Naive thymus-derived CD8-positive, alpha-beta T cell (primary cell): ENCODE data around the gene HPSE. TPM values are rescaled to one million over a fixed set of nuclear protein-coding genes. Genes with fewer than 3 reads are reported as not detected.

Experiments used
- ATAC-seq, 2 donors: fragments of 150-1000 bp; cut with Tn5 transposase in 1 of 2; sonication (Bioruptor Pico), chemical (Tn5 transposase) in 1 of 2; 1 replicate in 1 of 2; 2 replicates in 1 of 2; pipeline ENCODE4 v1.10.0; 2021; ENCODE audit warnings: mild to moderate bottlenecking in 2 of 2, moderate library complexity in 2 of 2
- POLR2A ChIA-PET: fragments of 350-600 bp; sonication (Branson Sonifier 250); formaldehyde crosslinking; loops from one replicate; lab custom pipeline; 2021; ENCODE audit warnings: antibody characterized with exemption; lab: Charles Lee
- DNase-seq, 10 donors: peaks; one replicate each; pipeline versions ENCODE4 v3.0.0 to v3.0.0-alpha.2; 2020 to 2022
- H3K27ac Mint-ChIP-seq, 10 donors: one replicate each; pipeline ENCODE4 v1.8.0; 2020 to 2022; ENCODE audit warnings: mild to moderate bottlenecking in 10 of 10, mixed read lengths in 10 of 10, moderate library complexity in 4 of 10, inconsistent platforms in 1 of 10
- H3K27me3 Mint-ChIP-seq, 5 donors: one replicate each; pipeline ENCODE4 v1.8.0; 2021 to 2022; ENCODE audit warnings: mixed read lengths in 5 of 5
- H3K36me3 Mint-ChIP-seq, 3 donors: one replicate each; pipeline ENCODE4 v1.8.0; 2020 to 2022; ENCODE audit warnings: mixed read lengths in 3 of 3, mild to moderate bottlenecking in 2 of 3, inconsistent platforms in 1 of 3
- H3K4me1 Mint-ChIP-seq, 4 donors: one replicate each; pipeline ENCODE4 v1.8.0; 2021 to 2022; ENCODE audit warnings: mixed read lengths in 4 of 4
- H3K4me3 Mint-ChIP-seq, 10 donors: one replicate each; pipeline ENCODE4 v1.8.0; 2020 to 2022; ENCODE audit warnings: mild to moderate bottlenecking in 10 of 10, mixed read lengths in 10 of 10, moderate library complexity in 6 of 10, inconsistent platforms in 1 of 10
- H3K9me3 Mint-ChIP-seq, 9 donors: one replicate each; pipeline ENCODE4 v1.8.0; 2020 to 2022; ENCODE audit warnings: mixed read lengths in 9 of 9, mild to moderate bottlenecking in 3 of 9, inconsistent platforms in 1 of 9, moderate library complexity in 1 of 9
- polyA plus RNA-seq, 3 donors: library from polyadenylated mRNA; unstranded; fragments of 300-500 nt; fragmentation: Illumina TruSeq; gene quantifications; one replicate each; pipeline ENCODE4 v1.2.3, GENCODE V29; 2021
- total RNA-seq, 8 experiments: library from RNA in 2 of 8; stranded (reverse) in 2 of 8; gene quantifications; one replicate each; pipeline ENCODE4 v1.2.3 and lab custom pipeline; 2021 to 2026

HPSE gene
- 1 to 10 TPM; 5.0 to 5.3 TPM for total RNA-seq
- 1 to 10 TPM; 2.5 to 3.4 (median 2.9) TPM for polyA plus RNA-seq
- 2.4 to 12.2 (median 6.8) reads per million in 6 experiments for total RNA-seq (lab: John Stamatoyannopoulos, UW)

DNA sequence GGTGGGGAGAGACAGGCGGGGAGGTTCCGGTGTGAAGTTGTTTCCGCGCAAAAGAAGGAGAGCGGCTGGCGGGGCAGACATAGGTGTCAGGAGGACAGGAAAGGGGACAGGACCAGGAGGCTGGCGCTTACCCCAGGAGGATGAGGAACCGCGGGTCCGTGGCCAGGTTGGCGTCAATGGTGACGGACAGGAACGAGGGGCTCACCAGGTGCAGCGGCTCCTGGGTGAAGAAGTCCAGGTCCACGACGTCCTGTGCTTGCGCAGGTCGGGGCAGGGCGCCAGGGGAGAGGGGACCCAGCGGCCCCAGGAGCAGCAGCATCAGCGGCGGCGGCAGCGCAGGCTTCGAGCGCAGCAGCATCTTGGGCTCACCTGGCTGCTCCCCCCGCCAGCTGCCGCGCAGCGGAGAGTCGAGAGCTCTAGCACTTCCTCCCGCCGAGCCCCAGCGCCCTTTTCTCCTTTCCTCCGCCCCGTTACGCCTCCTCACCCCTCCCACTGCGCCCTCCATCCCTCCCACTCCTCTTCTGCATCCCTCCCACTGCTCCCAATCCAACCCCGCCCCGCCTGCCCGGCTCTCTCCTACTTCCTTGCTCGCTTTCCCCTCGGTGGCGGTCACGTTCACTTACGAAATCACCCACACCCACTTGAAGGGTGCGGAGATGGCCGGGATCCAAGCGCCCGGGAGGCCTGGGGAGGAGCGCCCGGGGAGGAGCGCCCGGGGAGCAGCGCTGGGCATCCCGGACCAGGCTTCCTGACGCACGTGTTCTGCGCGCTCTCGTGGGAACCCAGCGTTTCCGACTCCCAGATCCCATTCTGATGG is at the start of gene HPSE:
TSS of gene HPSE (minus strand) at position 424 of the 817 bp plus-strand sequence. CDS start at position 358, 66 bp downstream.
- H3K4me3 Mint-ChIP-seq, result peak within 1 kb of the TSS; percentile 86 to 99 (median 93)
- peak; percentile 49 to 81 (median 61) for DNase-seq
- H3K27me3 Mint-ChIP-seq, result peaks cover 0 to 3% (median 0%) of the 10 kb centered on the region in 5 donors
- peaks cover 0 to 10% (median 7%) of the 10 kb centered on the region in 3 donors for H3K36me3 Mint-ChIP-seq
- H3K9me3 Mint-ChIP-seq, result peaks cover 0 to 15% (median 4%) of the 10 kb centered on the region in 9 donors
- POLR2A ChIA-PET, result interaction anchor here (0.6 to 1.6 kb wide), 4 partner anchors 16 to 121 kb away, joined by 3 to 4 read pairs (median 4); partner anchors contain the start of genes HELQ and MRPS18C
- peak; percentile 94 for ATAC-seq
- peak within 1 kb of the TSS; percentile 66 to 95 (median 90) for H3K27ac Mint-ChIP-seq
- H3K4me1 Mint-ChIP-seq, result peaks cover 13 to 38% (median 25%) of the 10 kb centered on the region in 4 donors

DNA sequence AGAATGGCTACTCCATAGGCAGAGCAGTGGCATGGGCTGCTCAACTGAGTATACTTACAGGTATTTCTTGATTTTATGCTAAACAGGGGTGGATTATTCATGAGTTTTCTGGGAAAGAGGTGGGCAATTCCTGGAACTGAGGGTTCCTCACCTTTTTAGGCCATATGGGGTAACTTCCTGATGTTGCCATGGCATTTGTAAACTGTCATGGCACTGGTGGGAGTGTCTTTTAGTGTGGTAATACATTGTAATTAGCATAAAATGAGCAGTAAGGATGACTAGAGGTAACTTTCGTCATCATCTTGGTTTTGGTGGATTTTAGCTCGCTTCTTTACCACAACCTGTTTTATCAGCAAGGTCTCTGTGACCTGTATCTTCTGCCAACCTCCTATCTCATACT is 48.2 kb upstream of the HPSE start:
- H3K27me3 Mint-ChIP-seq, result no peaks in the 10 kb centered on the region
- no peak overlapping the region for H3K27ac Mint-ChIP-seq
- POLR2A ChIA-PET, result no interaction called here
- H3K9me3 Mint-ChIP-seq, result peaks cover 0 to 29% (median 8%) of the 10 kb centered on the region in 9 donors
- ATAC-seq (no peak), DNase-seq (no peak)
- H3K4me3 Mint-ChIP-seq, result no peak overlapping the region
- peaks cover 1 to 25% (median 2%) of the 10 kb centered on the region in 4 donors for H3K4me1 Mint-ChIP-seq
- H3K36me3 Mint-ChIP-seq, result peaks cover 0 to 16% (median 10%) of the 10 kb centered on the region in 3 donors

DNA sequence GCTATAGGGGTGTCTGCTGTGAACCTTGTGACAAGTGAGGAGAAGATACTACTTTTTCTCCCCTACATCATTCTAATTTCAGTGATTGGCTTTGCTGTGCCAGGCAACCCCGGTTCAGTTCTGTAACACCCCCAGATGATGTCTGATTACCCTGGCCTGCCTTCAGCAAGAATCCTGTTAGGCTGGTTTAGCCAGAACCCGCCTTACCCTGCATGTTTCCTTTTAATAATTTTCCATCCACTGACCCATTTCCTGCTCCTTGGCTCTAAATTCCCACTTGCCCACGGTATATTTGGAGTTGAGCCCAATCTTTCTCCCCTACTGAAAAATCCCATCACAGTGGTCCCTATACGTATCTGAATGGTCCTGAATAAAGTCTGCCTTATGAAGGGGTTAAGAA is 46.5 kb upstream of the HPSE start:
- ATAC-seq (no peak), DNase-seq (no peak)
- Mint-ChIP-seq H3K9me3 (peaks cover 0 to 44% (median 20%) of the 10 kb centered on the region in 9 donors), H3K4me1 (peaks cover 0 to 10% (median under 1%) of the 10 kb centered on the region in 4 donors), H3K36me3 (peaks cover 0 to 29% (median 24%) of the 10 kb centered on the region in 3 donors), H3K27me3 (peaks cover 0 to 2% (median 1%) of the 10 kb centered on the region in 5 donors), H3K4me3 (no peak overlapping the region), H3K27ac (no peak overlapping the region)
- POLR2A ChIA-PET, result no interaction called here

DNA sequence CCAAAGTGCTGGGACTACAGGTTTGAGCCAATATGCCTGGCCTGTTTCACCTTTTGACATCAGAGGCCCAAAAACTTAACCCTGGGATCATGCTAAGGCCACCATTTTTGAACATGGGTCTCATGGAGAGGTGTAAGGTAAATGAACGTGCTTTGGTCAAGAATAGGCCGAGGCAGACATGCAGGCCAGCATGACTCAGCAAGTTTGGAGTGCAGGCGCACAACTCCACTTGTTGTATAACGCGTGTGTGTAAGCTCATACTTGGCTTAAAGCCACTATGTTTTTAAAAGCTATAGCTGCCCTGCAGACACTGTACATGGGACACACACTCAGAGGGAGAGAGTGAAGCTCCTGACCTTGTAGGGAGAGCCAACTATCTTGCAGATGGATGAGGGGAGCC is 43.8 kb upstream of the HPSE start:
- Mint-ChIP-seq H3K27me3 (peaks cover 0 to 7% (median 5%) of the 10 kb centered on the region in 5 donors), H3K27ac (no peak overlapping the region), H3K4me1 (peaks cover 0 to 4% (median 0%) of the 10 kb centered on the region in 4 donors), H3K9me3 (peaks cover 0 to 48% (median 20%) of the 10 kb centered on the region in 9 donors), H3K4me3 (no peak overlapping the region), H3K36me3 (peaks cover 0 to 33% (median 29%) of the 10 kb centered on the region in 3 donors)
- POLR2A ChIA-PET, result no interaction called here
- DNase-seq, result peak in 4 of 10 donors; percentile 15 to 24 (median 17)
- ATAC-seq, result no peak

DNA sequence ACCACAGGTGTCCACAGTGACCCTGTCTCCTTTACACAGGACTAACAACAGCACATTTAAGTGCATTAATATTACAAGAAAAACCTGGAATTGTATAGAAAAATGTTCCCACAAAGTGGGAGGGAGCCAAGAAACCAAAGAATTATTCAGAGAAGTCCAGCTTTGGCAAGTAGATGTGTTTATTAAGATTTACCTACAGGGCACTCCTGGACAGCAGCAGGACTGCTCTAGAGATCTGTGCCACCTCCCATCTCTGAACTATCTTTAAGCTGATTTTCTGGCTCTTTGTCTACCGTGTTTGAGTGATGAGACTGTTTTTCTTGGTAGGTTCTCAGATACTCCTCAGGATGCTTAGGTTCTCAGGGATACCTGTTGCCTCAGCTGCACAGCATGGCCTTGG is 38.3 kb upstream of the HPSE start:
- DNase-seq (no peak), ATAC-seq (no peak)
- peaks cover 0 to 4% (median 0%) of the 10 kb centered on the region in 4 donors for H3K4me1 Mint-ChIP-seq
- no peak overlapping the region for H3K27ac Mint-ChIP-seq
- peaks cover 0 to 19% (median 18%) of the 10 kb centered on the region in 3 donors for H3K36me3 Mint-ChIP-seq
- H3K9me3 Mint-ChIP-seq, result peaks cover 0 to 20% (median 14%) of the 10 kb centered on the region in 9 donors
- POLR2A ChIA-PET, result no interaction called here
- no peak overlapping the region for H3K4me3 Mint-ChIP-seq
- H3K27me3 Mint-ChIP-seq, result peaks cover 0 to 10% (median 5%) of the 10 kb centered on the region in 5 donors

DNA sequence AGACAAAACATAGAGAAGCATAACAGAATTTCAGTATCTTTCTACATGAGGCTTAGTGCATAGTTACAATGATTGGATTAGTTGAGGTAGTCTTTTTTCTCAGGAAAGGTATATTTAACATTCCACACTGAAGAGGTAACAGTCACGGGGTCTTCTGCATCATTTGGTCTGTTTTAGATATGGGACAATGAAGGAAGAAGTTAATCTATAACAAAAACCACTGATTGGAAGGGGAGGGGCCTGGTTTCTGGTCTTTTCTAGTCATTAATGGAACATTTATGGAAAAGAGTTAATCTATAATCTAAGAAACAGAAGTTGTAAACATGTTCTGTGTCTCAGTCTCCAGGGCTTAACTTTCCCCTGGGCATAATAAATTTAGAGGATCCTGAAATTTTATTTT is 37.3 kb upstream of the HPSE start:
- peaks cover 0 to 4% (median 0%) of the 10 kb centered on the region in 4 donors for H3K4me1 Mint-ChIP-seq
- peaks cover 0 to 10% (median 5%) of the 10 kb centered on the region in 9 donors for H3K9me3 Mint-ChIP-seq
- peaks cover 0 to 10% (median 5%) of the 10 kb centered on the region in 5 donors for H3K27me3 Mint-ChIP-seq
- ATAC-seq (no peak), DNase-seq (no peak)
- POLR2A ChIA-PET, result no interaction called here
- peaks cover 0 to 9% (median 8%) of the 10 kb centered on the region in 3 donors for H3K36me3 Mint-ChIP-seq
- no peak overlapping the region for H3K4me3 Mint-ChIP-seq
- H3K27ac Mint-ChIP-seq, result peak overlapping the region in 1 of 10 donors; percentile 1

DNA sequence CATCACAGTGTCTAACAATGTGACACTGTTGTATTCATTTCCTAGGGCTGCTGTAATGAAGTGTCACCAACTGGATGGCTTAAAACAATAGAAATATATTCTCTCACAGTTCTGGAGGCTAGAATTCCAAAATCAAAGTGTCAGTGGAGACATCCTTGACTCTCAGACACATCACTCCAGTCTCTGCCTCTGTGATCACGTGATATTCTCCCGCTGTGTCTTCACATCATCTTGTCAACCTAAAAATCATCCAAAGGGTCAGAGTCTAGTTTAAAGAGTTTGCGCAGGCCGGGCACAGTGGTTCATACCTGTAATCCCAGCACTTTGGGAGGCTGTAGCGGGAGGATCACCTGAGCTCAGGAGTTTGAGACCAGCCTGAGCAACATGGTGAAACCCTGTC is 36.6 kb upstream of the HPSE start:
- Mint-ChIP-seq H3K4me1 (peaks cover 0 to 4% (median 0%) of the 10 kb centered on the region in 4 donors), H3K4me3 (no peak overlapping the region), H3K27ac (peak overlapping the region in 1 of 10 donors; percentile 33), H3K27me3 (peaks cover 0 to 9% (median 5%) of the 10 kb centered on the region in 5 donors), H3K9me3 (peaks cover 0 to 6% (median 3%) of the 10 kb centered on the region in 9 donors), H3K36me3 (peaks cover 0 to 6% (median 5%) of the 10 kb centered on the region in 3 donors)
- POLR2A ChIA-PET, result no interaction called here
- no peak for ATAC-seq
- no peak for DNase-seq

DNA sequence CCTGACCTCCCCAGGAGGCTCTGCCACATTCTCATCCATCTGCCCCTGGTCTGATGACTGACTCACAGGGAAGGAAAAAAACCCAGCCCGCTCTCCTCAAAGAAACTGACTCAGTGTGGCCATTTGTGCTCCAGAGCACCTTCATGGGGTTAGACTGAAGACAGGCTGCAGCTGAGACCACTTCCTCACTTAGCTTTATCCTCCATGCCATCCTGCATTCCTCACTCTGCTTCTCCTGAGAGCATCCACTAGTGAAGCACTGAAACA is 35.9 kb upstream of the HPSE start:
- H3K36me3 Mint-ChIP-seq, result no peaks in the 10 kb centered on the region

DNA sequence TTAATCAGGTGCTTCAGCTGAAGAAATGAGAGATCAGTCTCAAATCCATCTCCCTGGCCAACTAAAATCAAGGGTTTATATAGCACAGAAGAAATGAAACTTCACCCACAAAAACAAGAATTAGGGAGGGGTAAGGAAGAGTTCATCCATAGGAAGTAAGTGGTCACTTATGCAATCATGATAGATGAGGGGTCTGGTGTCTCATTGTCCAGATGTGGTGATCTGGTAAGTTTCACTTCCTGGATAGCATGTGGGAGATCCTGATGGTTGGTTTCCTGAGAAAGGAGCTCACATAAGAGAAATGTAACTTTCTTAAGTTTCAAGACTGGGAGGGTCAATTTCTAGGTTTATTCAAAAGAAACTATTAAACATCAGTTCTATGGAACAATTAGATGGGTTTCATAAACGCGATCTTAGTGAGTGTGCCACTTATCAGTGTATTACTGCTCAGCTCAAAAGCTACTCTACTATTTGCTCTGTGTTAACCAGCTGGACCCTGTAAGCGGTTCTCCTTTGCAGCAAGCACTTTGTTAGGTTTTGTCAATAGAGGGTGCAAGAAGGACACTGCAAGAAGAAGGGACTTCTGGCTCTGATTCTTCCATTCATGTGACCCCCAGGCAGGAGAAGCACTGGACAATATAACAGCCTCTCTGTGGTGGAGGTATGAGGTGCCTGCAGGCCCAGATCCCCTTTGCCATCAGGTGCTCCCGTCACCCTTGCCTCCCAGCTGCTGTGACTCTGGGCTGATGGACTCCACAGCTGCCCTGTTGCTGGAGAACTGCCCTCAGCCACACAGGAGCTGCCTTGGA is 35.4 kb upstream of the HPSE start:
- peaks cover 0 to 3% (median 0%) of the 10 kb centered on the region in 9 donors for H3K9me3 Mint-ChIP-seq
- H3K36me3 Mint-ChIP-seq, result no peaks in the 10 kb centered on the region
- DNase-seq, result no peak
- POLR2A ChIA-PET, result interaction anchor here (0.6 kb wide), 1 partner anchor 214 kb away, joined by 3 read pairs; no protein-coding TSS in a partner anchor
- no peak for ATAC-seq
- H3K4me3 Mint-ChIP-seq, result no peak overlapping the region
- peaks cover 0 to 3% (median 1%) of the 10 kb centered on the region in 5 donors for H3K27me3 Mint-ChIP-seq
- peaks cover 0 to 4% (median 0%) of the 10 kb centered on the region in 4 donors for H3K4me1 Mint-ChIP-seq
- peak overlapping the region in 1 of 10 donors; percentile 50 for H3K27ac Mint-ChIP-seq

More for the DNA sequence above, 35.9 kb upstream of the HPSE start:
- POLR2A ChIA-PET, result interaction anchor here (0.6 kb wide), 1 partner anchor 213 kb away, joined by 3 read pairs; no protein-coding TSS in a partner anchor
- peaks cover 0 to 4% (median 0%) of the 10 kb centered on the region in 4 donors for H3K4me1 Mint-ChIP-seq
- ATAC-seq (no peak), DNase-seq (no peak)
- H3K27ac Mint-ChIP-seq, result no peak overlapping the region
- peaks cover 0 to 3% (median 0%) of the 10 kb centered on the region in 5 donors for H3K27me3 Mint-ChIP-seq
- no peak overlapping the region for H3K4me3 Mint-ChIP-seq
- peaks cover 0 to 3% (median 0%) of the 10 kb centered on the region in 9 donors for H3K9me3 Mint-ChIP-seq

DNA sequence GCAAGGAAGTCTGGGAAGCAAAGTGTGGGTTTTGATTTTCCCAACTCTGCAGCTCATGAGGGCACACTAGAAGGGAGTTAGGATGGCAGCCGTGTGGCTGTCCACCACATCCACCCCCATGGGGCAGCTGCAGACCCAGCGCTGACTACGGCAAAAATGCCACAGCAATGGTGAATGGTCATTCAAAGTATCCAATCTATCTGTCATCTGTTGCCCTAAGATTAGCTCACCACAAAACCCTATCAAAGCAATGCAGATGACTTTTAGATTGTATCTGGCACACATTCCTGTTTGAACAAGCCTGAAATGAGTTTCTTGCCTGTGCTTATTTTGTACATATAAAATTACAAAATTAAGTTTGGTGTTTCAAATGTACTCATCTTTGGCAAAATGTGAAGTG is 29.7 kb upstream of the HPSE start:
- H3K27me3 Mint-ChIP-seq, result peaks cover 0 to 12% (median 2%) of the 10 kb centered on the region in 5 donors
- no peak overlapping the region for H3K4me3 Mint-ChIP-seq
- H3K27ac Mint-ChIP-seq, result no peak overlapping the region
- DNase-seq (no peak), ATAC-seq (no peak)
- H3K36me3 Mint-ChIP-seq, result no peaks in the 10 kb centered on the region
- H3K4me1 Mint-ChIP-seq, result peaks cover 0 to 6% (median 1%) of the 10 kb centered on the region in 4 donors
- POLR2A ChIA-PET, result no interaction called here
- H3K9me3 Mint-ChIP-seq, result no peaks in the 10 kb centered on the region

DNA sequence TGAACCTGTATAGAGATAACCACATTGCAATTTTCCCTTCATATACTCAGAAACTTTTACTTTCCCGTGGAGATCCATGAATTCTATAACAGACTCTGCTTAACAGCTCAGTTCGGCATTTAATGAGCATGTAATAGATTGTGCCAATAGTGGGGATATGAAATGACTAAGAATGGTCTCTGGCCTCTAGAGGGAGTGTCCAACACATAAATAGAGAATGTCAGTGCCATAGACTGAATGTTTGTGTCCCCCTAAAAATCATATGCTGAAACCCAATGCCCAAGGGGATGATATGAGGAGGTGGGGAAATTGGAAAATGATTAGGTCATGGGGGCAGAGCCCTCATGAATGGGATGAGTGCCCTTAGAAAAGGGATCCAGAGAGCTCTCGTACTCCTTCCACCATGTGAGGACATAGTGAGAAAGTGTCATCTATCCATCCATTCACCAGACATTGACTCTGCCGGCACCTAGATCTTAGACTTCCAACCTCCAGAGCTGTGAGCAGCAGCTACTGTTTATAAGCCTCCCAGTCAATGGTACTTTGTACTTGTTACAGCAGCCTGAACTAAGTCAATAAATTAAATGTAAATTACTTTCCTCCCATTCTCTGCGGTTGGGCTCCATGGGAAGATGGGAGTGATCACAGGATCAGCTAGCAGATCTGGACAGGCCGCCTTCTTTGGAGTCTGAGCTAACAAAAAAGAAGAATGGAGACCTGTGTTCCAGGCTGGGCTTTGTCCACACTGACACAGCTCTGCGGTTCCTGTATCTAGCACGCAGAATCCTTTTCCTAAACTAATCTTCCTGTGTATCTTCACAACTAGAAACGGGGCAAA is 28.1 kb upstream of the HPSE start:
- no peak overlapping the region for H3K27ac Mint-ChIP-seq
- no peaks in the 10 kb centered on the region for H3K36me3 Mint-ChIP-seq
- DNase-seq, result peak in 1 of 10 donors; percentile 6
- H3K4me3 Mint-ChIP-seq, result no peak overlapping the region
- no peak for ATAC-seq
- H3K4me1 Mint-ChIP-seq, result peaks cover 0 to 6% (median 1%) of the 10 kb centered on the region in 4 donors
- peaks cover 0 to 12% (median 2%) of the 10 kb centered on the region in 5 donors for H3K27me3 Mint-ChIP-seq
- POLR2A ChIA-PET, result no interaction called here
- H3K9me3 Mint-ChIP-seq, result no peaks in the 10 kb centered on the region
